KOPT-K1 (cell line): ENCODE results near the gene IMMP2L.
"Not testable (repeated sequence)": the region's sequence is repeated elsewhere in the genome, so short reads cannot be mapped to it uniquely, and the experiment has no call there.

Experiments used
- H3K27ac ChIP-seq: fragments of 200-600 bp; sonication (generic); 2 replicates; pipeline ENCODE4 v1.5.1; 2016; ENCODE audit warnings: antibody characterized with exemption, mild to moderate bottlenecking, low read depth, low read length; ENCODE audit not compliant: poor library complexity, severe bottlenecking
- H3K36me3 ChIP-seq: fragments of 200-600 bp; sonication (generic); 2 replicates; pipeline ENCODE4 v1.5.1; 2017; ENCODE audit warnings: antibody characterized with exemption, mild to moderate bottlenecking, low read length, moderate library complexity; ENCODE audit not compliant: insufficient read depth
- H3K9me3 ChIP-seq: fragments of 200-600 bp; sonication (generic); 2 replicates; pipeline ENCODE4 v1.5.1; 2017; ENCODE audit warnings: antibody characterized with exemption, low read length, mild to moderate bottlenecking; ENCODE audit not compliant: insufficient read depth, poor library complexity, severe bottlenecking

Gene IMMP2L

GRCh38 chr7:111473449-111474198 is 88.7 kb downstream of the IMMP2L start:
- no peak overlapping the region for H3K27ac ChIP-seq
- H3K36me3 ChIP-seq = no peaks in the 10 kb centered on the region
- peaks cover 4% of the 10 kb centered on the region for H3K9me3 ChIP-seq

- peaks cover 6% of the 10 kb centered on the region for H3K9me3 ChIP-seq
- H3K27ac ChIP-seq = no peak overlapping the region
- H3K36me3 ChIP-seq = no peaks in the 10 kb centered on the region
Observed at GRCh38 chr7:111470998-111471397, 91.3 kb downstream of the IMMP2L start.

- not testable (repeated sequence) for H3K27ac ChIP-seq, H3K9me3 ChIP-seq, H3K36me3 ChIP-seq
Observed at GRCh38 chr7:111469894-111470293, 92.4 kb downstream of the IMMP2L start.

GRCh38 chr7:111465774-111466173 is 96.5 kb downstream of the IMMP2L start:
- not testable (repeated sequence) for H3K36me3 ChIP-seq, H3K27ac ChIP-seq, H3K9me3 ChIP-seq

- no peaks in the 10 kb centered on the region for H3K36me3 ChIP-seq
- no peak overlapping the region for H3K27ac ChIP-seq
- peaks cover 4% of the 10 kb centered on the region for H3K9me3 ChIP-seq
Observed at GRCh38 chr7:111460695-111461094, 101.6 kb downstream of the IMMP2L start.

GRCh38 chr7:111459757-111460280 is 102.5 kb downstream of the IMMP2L start:
- Histone ChIP-seq H3K36me3 (no peaks in the 10 kb centered on the region), H3K9me3 (no peaks in the 10 kb centered on the region), H3K27ac (no peak overlapping the region)

- no peaks in the 10 kb centered on the region for H3K9me3 ChIP-seq
- no peak overlapping the region for H3K27ac ChIP-seq
- no peaks in the 10 kb centered on the region for H3K36me3 ChIP-seq
Observed at GRCh38 chr7:111459065-111459756, 103.1 kb downstream of the IMMP2L start.

GRCh38 chr7:111450705-111451104 is 111.6 kb downstream of the IMMP2L start:
- H3K9me3 ChIP-seq, H3K36me3 ChIP-seq, H3K27ac ChIP-seq: not testable (repeated sequence)

- H3K36me3 ChIP-seq, H3K9me3 ChIP-seq, H3K27ac ChIP-seq: not testable (repeated sequence)
Observed at GRCh38 chr7:111447502-111447901, 114.8 kb downstream of the IMMP2L start.

- peaks cover 7% of the 10 kb centered on the region for H3K9me3 ChIP-seq
- no peak overlapping the region for H3K27ac ChIP-seq
- H3K36me3 ChIP-seq = no peaks in the 10 kb centered on the region
Observed at GRCh38 chr7:111439977-111440376, 122.3 kb downstream of the IMMP2L start.

GRCh38 chr7:111438369-111439289 is 123.7 kb downstream of the IMMP2L start:
- H3K27ac ChIP-seq = no peak overlapping the region
- H3K9me3 ChIP-seq = peaks cover 21% of the 10 kb centered on the region

GRCh38 chr7:111437736-111438135 is 124.6 kb downstream of the IMMP2L start:
- no peaks in the 10 kb centered on the region for H3K36me3 ChIP-seq
- H3K9me3 ChIP-seq = peaks cover 29% of the 10 kb centered on the region
- H3K27ac ChIP-seq = no peak overlapping the region

More at GRCh38 chr7:111438369-111439289, 123.7 kb downstream of the IMMP2L start:
- no peaks in the 10 kb centered on the region for H3K36me3 ChIP-seq

- H3K36me3 ChIP-seq = no peaks in the 10 kb centered on the region
- peaks cover 29% of the 10 kb centered on the region for H3K9me3 ChIP-seq
- no peak overlapping the region for H3K27ac ChIP-seq
Observed at GRCh38 chr7:111436608-111437007, 125.7 kb downstream of the IMMP2L start.

- peaks cover 29% of the 10 kb centered on the region for H3K9me3 ChIP-seq
- H3K27ac ChIP-seq = no peak overlapping the region
- H3K36me3 ChIP-seq = no peaks in the 10 kb centered on the region
Observed at GRCh38 chr7:111433426-111433825, 128.9 kb downstream of the IMMP2L start.

GRCh38 chr7:111429781-111430180 is 132.5 kb downstream of the IMMP2L start:
- H3K36me3 ChIP-seq = no peaks in the 10 kb centered on the region
- no peak overlapping the region for H3K27ac ChIP-seq
- H3K9me3 ChIP-seq = peaks cover 20% of the 10 kb centered on the region
